Progenitor cell of endocrine pancreas (in vitro differentiated cells): ENCODE measurements around the gene REPS2. TPM values are rescaled to one million over a fixed set of nuclear protein-coding genes. Genes with fewer than 3 reads are reported as not detected.

Experiments
- DNase-seq: peaks from one replicate; pipeline ENCODE4 v3.0.0; 2021; ENCODE audit warnings: low spot score; ENCODE audit not compliant: unreplicated experiment
- H3K27ac Mint-ChIP-seq: 2 replicates; pipeline ENCODE4 v1.8.0; 2021; ENCODE audit warnings: mild to moderate bottlenecking, moderate library complexity, mixed read lengths
- H3K27me3 Mint-ChIP-seq: 2 replicates; pipeline ENCODE4 v1.8.0; 2021; ENCODE audit warnings: mixed read lengths
- H3K36me3 Mint-ChIP-seq: 2 replicates; pipeline ENCODE4 v1.8.0; 2022; ENCODE audit warnings: mixed read lengths; ENCODE audit not compliant: insufficient read depth
- H3K4me1 Mint-ChIP-seq: 2 replicates; pipeline ENCODE4 v1.8.0; 2021; ENCODE audit warnings: low read depth, mixed read lengths
- H3K4me3 Mint-ChIP-seq: 2 replicates; pipeline ENCODE4 v1.8.0; 2021; ENCODE audit warnings: low read depth, mild to moderate bottlenecking, moderate library complexity, mixed read lengths
- H3K9me3 Mint-ChIP-seq: 2 replicates; pipeline ENCODE4 v1.8.0; 2021; ENCODE audit warnings: low read depth, mixed read lengths
- total RNA-seq: library from RNA; stranded (reverse); gene quantifications from 2 replicates; pipeline ENCODE4 v1.2.1, GENCODE V29; 2021
- TF ChIP-seq, protein P1 (sequence below): fragments of 200-600 bp; sonication (generic); IDR thresholded peaks from one replicate; pipeline ENCODE4 v1.5.0; 2021; ENCODE audit warnings: antibody characterized with exemption, mild to moderate bottlenecking; ENCODE audit not compliant: unreplicated experiment

The REPS2 gene
- total RNA-seq, 1 donor from 2014 or later, result 4.3 TPM

DNA sequence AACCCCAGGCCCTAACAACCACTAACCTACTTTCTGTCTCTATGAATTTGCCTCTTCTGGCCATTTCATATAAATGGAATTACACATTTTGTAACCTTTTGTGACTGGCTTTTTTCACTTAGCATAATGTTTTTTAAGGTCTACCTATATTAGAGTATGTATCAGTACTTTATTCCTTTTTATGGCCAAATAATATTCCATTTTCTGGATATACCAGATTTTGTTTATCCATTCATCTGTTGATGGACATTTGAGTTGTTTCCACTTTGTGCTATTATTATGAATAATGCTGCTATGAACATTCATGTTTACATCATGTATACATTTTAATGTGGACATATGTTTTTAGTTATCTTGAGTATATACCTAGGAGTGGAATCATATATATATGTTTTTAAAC is 35.5 kb downstream of the REPS2 start:
- Mint-ChIP-seq H3K4me1 (peaks cover 5% of the 10 kb centered on the region), H3K9me3 (no peaks in the 10 kb centered on the region), H3K36me3 (no peaks in the 10 kb centered on the region), H3K27me3 (no peaks in the 10 kb centered on the region), H3K4me3 (no peak overlapping the region), H3K27ac (no peak overlapping the region)
- TF ChIP-seq, protein P1, sequence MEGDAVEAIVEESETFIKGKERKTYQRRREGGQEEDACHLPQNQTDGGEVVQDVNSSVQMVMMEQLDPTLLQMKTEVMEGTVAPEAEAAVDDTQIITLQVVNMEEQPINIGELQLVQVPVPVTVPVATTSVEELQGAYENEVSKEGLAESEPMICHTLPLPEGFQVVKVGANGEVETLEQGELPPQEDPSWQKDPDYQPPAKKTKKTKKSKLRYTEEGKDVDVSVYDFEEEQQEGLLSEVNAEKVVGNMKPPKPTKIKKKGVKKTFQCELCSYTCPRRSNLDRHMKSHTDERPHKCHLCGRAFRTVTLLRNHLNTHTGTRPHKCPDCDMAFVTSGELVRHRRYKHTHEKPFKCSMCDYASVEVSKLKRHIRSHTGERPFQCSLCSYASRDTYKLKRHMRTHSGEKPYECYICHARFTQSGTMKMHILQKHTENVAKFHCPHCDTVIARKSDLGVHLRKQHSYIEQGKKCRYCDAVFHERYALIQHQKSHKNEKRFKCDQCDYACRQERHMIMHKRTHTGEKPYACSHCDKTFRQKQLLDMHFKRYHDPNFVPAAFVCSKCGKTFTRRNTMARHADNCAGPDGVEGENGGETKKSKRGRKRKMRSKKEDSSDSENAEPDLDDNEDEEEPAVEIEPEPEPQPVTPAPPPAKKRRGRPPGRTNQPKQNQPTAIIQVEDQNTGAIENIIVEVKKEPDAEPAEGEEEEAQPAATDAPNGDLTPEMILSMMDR, result no peak
- no peak for DNase-seq

DNA sequence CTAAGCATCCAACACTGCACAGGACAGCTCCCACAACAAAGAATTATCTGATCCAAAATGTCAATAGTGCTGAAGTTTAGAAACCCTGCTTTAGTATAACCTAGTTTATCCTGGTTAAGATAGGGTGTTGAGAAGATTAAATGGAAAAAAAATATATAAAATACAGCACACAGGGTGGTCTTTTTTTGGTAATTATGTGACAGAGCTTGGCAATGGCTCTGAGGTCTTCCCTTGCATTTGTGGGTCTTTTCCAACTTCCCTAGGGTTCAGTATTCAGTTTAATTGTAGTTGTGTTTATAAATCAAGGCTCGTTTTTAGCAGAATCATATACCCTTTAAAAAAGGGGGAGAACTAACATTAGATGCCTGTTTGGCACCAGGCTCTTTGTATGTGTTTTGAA is 36.6 kb downstream of the REPS2 start:
- Mint-ChIP-seq H3K4me1 (peaks cover 5% of the 10 kb centered on the region), H3K36me3 (no peaks in the 10 kb centered on the region), H3K9me3 (peaks cover 3% of the 10 kb centered on the region), H3K27ac (no peak overlapping the region), H3K4me3 (no peak overlapping the region), H3K27me3 (no peaks in the 10 kb centered on the region)
- no peak for DNase-seq
- TF ChIP-seq, protein P1, result no peak

DNA sequence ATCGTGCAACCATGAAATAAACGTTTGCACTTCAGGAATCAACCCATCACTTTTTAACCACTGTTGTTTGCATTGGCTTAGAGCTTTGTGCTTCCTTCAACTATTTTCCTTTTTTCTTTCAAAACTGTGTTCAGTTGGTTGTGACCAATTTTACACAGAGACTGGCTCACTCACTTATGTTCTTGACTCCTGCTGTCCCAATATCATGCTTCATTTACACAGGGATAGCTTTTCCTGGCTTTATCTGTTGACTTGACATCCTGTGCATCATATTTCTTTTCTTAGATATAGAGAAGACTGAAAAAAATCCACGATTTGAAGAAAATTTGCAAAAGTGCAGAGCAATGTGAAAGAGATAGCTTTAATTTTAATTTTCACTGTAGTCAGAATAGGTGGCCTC is 38.8 kb downstream of the REPS2 start:
- no peak for DNase-seq
- TF ChIP-seq, protein P1, result no peak
- Mint-ChIP-seq H3K36me3 (no peaks in the 10 kb centered on the region), H3K4me1 (peaks cover 5% of the 10 kb centered on the region), H3K9me3 (peaks cover 4% of the 10 kb centered on the region), H3K4me3 (no peak overlapping the region), H3K27ac (no peak overlapping the region), H3K27me3 (no peaks in the 10 kb centered on the region)

DNA sequence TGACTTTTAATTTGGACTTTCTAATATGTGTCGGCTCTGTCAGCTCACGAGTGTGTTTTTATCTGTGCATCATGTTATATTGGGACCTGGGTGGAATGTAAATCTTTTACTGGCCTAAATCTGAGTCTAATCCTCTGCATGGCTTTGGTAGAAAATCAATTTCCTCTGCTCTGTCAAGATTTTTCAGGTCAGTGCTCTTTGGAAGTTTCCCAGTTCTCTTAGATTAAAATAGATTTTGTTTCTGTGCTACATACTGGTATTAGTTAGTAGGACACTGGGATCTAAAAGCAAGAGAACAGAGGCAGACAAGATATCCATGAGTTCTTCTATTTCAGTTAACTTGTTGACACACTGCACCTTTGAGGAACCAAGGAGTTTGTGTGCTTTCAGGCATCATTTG is 39.7 kb downstream of the REPS2 start:
- TF ChIP-seq, protein P1, result no peak
- Mint-ChIP-seq H3K27me3 (no peaks in the 10 kb centered on the region), H3K27ac (no peak overlapping the region)

DNA sequence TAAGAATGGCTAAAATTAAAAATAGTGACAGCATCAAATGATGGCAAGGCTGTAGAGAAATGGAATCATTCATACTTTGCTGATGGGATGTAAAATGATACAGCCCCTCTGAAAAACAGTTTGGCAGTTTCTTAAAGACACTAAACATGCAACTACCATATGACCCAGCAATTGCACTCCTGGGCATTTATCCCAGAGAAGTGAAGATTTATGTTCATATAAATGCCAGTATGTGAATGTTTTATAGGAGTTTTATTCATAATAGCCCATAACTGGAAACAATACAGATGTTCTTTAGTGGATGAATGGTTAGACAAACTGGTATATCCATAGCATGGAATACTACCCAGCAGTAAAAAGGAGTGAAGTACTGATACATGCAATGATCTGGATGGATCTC is 43.3 kb downstream of the REPS2 start:
- no peak overlapping the region for H3K27ac Mint-ChIP-seq
- peaks cover 4% of the 10 kb centered on the region for H3K9me3 Mint-ChIP-seq
- TF ChIP-seq, protein P1, result no peak
- H3K4me1 Mint-ChIP-seq, result peaks cover 5% of the 10 kb centered on the region
- H3K27me3 Mint-ChIP-seq, result no peaks in the 10 kb centered on the region
- no peak for DNase-seq
- no peak overlapping the region for H3K4me3 Mint-ChIP-seq
- H3K36me3 Mint-ChIP-seq, result no peaks in the 10 kb centered on the region

More for the DNA sequence above, 39.7 kb downstream of the REPS2 start:
- no peak overlapping the region for H3K4me3 Mint-ChIP-seq
- H3K9me3 Mint-ChIP-seq, result peaks cover 4% of the 10 kb centered on the region
- H3K4me1 Mint-ChIP-seq, result peaks cover 5% of the 10 kb centered on the region
- no peaks in the 10 kb centered on the region for H3K36me3 Mint-ChIP-seq
- DNase-seq, result no peak
